ENCODE data around the gene SELENOT.

Gene SELENOT

DNA sequence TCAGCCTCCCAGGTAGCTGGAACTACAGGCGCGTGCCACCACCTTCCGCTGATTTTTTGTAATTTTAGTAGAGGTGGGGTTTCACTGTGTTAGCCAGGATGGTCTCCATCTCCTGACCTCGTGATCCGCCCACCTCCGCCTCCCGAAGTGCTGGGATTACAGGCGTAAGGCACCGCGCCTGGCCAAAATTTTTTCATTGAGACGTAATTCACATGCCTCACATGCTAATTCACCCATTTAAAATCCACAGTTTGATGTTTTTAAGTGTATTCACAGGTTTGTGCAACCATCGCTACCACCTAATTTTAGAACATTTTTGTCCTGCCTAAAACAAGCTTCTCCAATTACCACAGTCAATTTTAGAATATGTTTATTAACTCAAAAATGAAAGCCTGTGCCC is 37.1 kb downstream of the SELENOT start:
- Histone ChIP-seq H2AK5ac (ENCODE audit: low read length) (no peak overlapping the region), H3K4me2 (ENCODE audit: low read length) (no peak overlapping the region), H3K4me3 (ENCODE audit: low read depth, low read length) (no peak overlapping the region), H4K8ac (ENCODE audit: low read depth, low read length) (no peak overlapping the region), H2BK120ac (ENCODE audit: insufficient read depth, low read length, poor library complexity) (no peak overlapping the region), H3K9ac (ENCODE audit: low read length) (no peak overlapping the region), H3K27ac (ENCODE audit: low read depth, low read length) (no peak overlapping the region), H3K9me3 (ENCODE audit: insufficient read depth, low read depth, low read length) (no peaks in the 10 kb centered on the region), H3K79me1 (ENCODE audit: low read length) (no peaks in the 10 kb centered on the region), H3K27me3 (ENCODE audit: insufficient read depth, low read length) (no peaks in the 10 kb centered on the region), H2BK12ac (ENCODE audit: low read length) (no peak overlapping the region), H3K4ac (ENCODE audit: low read depth, low read length) (no peak overlapping the region), H4K91ac (ENCODE audit: low read depth, low read length) (no peak overlapping the region), H3K23ac (ENCODE audit: low read length) (no peak overlapping the region), H2BK5ac (ENCODE audit: low read depth, low read length, poor library complexity) (no peak overlapping the region), H3K79me2 (ENCODE audit: control insufficient read depth, insufficient read depth, low read length, poor library complexity) (no peaks in the 10 kb centered on the region), H4K12ac (ENCODE audit: low read depth, low read length) (no peak overlapping the region), H2AFZ (ENCODE audit: insufficient read depth, low read length, poor library complexity) (no peak overlapping the region), H3K14ac (ENCODE audit: low read length) (no peak overlapping the region), H3K4me1 (ENCODE audit: control insufficient read depth in 1 of 2, insufficient read depth in 2 of 2, low read length in 2 of 2) (no peaks in the 10 kb centered on the region), H3K18ac (ENCODE audit: low read length) (no peak overlapping the region), H3K36me3 (ENCODE audit: control insufficient read depth in 1 of 2, insufficient read depth in 2 of 2, low read length in 2 of 2) (no peaks in the 10 kb centered on the region)
- peak; percentile 66 to 83 for DNase-seq
- no CpG with 5 or more reads among the region's 12 CpGs for WGBS (ENCODE audit: extremely low coverage, insufficient coverage, insufficient read length)

DNA sequence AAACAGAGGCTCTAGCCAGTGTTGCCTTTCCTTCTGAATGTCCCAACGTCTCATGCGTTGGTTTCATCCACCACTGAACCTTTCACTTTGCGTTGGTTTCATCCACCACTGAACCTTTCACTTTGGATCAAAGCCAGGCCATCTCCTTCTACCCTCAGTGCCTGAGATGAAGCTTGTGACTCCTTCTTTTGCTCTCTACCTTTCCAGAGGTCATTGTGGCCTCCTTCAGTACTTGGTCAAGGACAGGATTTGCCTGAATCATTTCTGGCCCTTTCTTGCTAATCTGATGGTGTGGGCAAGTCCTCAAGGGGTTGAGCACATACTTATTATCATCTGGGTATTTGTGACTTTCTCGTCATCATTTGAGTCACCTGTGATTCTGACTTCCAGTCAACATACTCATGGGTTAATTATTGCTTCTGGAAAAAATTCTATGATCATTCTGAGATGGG is 50.0 kb downstream of the SELENOT start:
- H3K27me3 ChIP-seq (ENCODE audit: insufficient read depth, low read length): no peaks in the 10 kb centered on the region
- no peaks in the 10 kb centered on the region for H3K79me2 ChIP-seq (ENCODE audit: control insufficient read depth, insufficient read depth, low read length, poor library complexity)
- no peak overlapping the region for H2BK12ac ChIP-seq (ENCODE audit: low read length)
- no peak overlapping the region for H2BK120ac ChIP-seq (ENCODE audit: insufficient read depth, low read length, poor library complexity)
- no peak overlapping the region for H3K23ac ChIP-seq (ENCODE audit: low read length)
- H3K9me3 ChIP-seq (ENCODE audit: insufficient read depth, low read depth, low read length): no peaks in the 10 kb centered on the region
- no peak overlapping the region for H3K18ac ChIP-seq (ENCODE audit: low read length)
- H3K4me1 ChIP-seq (ENCODE audit: control insufficient read depth in 1 of 2, insufficient read depth in 2 of 2, low read length in 2 of 2): no peaks in the 10 kb centered on the region
- no peak overlapping the region for H4K12ac ChIP-seq (ENCODE audit: low read depth, low read length)
- H3K79me1 ChIP-seq (ENCODE audit: low read length): peaks cover 2% of the 10 kb centered on the region
- no peak overlapping the region for H3K9ac ChIP-seq (ENCODE audit: low read length)
- peak overlapping the region; percentile 59 for H3K27ac ChIP-seq (ENCODE audit: low read depth, low read length)
- H2AFZ ChIP-seq (ENCODE audit: insufficient read depth, low read length, poor library complexity): no peak overlapping the region
- H2BK5ac ChIP-seq (ENCODE audit: low read depth, low read length, poor library complexity): no peak overlapping the region
- no peak overlapping the region for H4K91ac ChIP-seq (ENCODE audit: low read depth, low read length)
- H3K4ac ChIP-seq (ENCODE audit: low read depth, low read length): no peak overlapping the region
- H3K36me3 ChIP-seq (ENCODE audit: control insufficient read depth in 1 of 2, insufficient read depth in 2 of 2, low read length in 2 of 2): no peaks in the 10 kb centered on the region
- no peak overlapping the region for H3K4me2 ChIP-seq (ENCODE audit: low read length)
- H3K4me3 ChIP-seq (ENCODE audit: low read depth, low read length): no peak overlapping the region
- no peak overlapping the region for H4K8ac ChIP-seq (ENCODE audit: low read depth, low read length)
- no peak overlapping the region for H2AK5ac ChIP-seq (ENCODE audit: low read length)
- no peak overlapping the region for H3K14ac ChIP-seq (ENCODE audit: low read length)
- WGBS (ENCODE audit: extremely low coverage, insufficient coverage, insufficient read length): no CpG with 5 or more reads among the region's 4 CpGs
- peak in 1 of 2 donors; percentile 4 for DNase-seq

- H3K27me3 ChIP-seq (ENCODE audit: insufficient read depth, low read length): no peaks in the 10 kb centered on the region
- no peak overlapping the region for H3K9ac ChIP-seq (ENCODE audit: low read length)
- H3K4me2 ChIP-seq (ENCODE audit: low read length): no peak overlapping the region
- H3K4me3 ChIP-seq (ENCODE audit: low read depth, low read length): no peak overlapping the region
- H4K12ac ChIP-seq (ENCODE audit: low read depth, low read length): no peak overlapping the region
- no peaks in the 10 kb centered on the region for H3K79me2 ChIP-seq (ENCODE audit: control insufficient read depth, insufficient read depth, low read length, poor library complexity)
- H2BK5ac ChIP-seq (ENCODE audit: low read depth, low read length, poor library complexity): no peak overlapping the region
- no peaks in the 10 kb centered on the region for H3K36me3 ChIP-seq (ENCODE audit: control insufficient read depth in 1 of 2, insufficient read depth in 2 of 2, low read length in 2 of 2)
- no peak overlapping the region for H3K27ac ChIP-seq (ENCODE audit: low read depth, low read length)
- no peaks in the 10 kb centered on the region for H3K4me1 ChIP-seq (ENCODE audit: control insufficient read depth in 1 of 2, insufficient read depth in 2 of 2, low read length in 2 of 2)
- no CpG with 5 or more reads among the region's 4 CpGs for WGBS (ENCODE audit: extremely low coverage, insufficient coverage, insufficient read length)
- H2AFZ ChIP-seq (ENCODE audit: insufficient read depth, low read length, poor library complexity): no peak overlapping the region
- H3K18ac ChIP-seq (ENCODE audit: low read length): no peak overlapping the region
- no peak overlapping the region for H4K91ac ChIP-seq (ENCODE audit: low read depth, low read length)
- H2BK120ac ChIP-seq (ENCODE audit: insufficient read depth, low read length, poor library complexity): no peak overlapping the region
- H2BK12ac ChIP-seq (ENCODE audit: low read length): no peak overlapping the region
- H2AK5ac ChIP-seq (ENCODE audit: low read length): no peak overlapping the region
- no peaks in the 10 kb centered on the region for H3K79me1 ChIP-seq (ENCODE audit: low read length)
- no peak overlapping the region for H3K23ac ChIP-seq (ENCODE audit: low read length)
- DNase-seq: no peak
- no peak overlapping the region for H3K14ac ChIP-seq (ENCODE audit: low read length)
- H3K4ac ChIP-seq (ENCODE audit: low read depth, low read length): no peak overlapping the region
- no peak overlapping the region for H4K8ac ChIP-seq (ENCODE audit: low read depth, low read length)
- no peaks in the 10 kb centered on the region for H3K9me3 ChIP-seq (ENCODE audit: insufficient read depth, low read depth, low read length)
These were observed 53.2 kb downstream of the SELENOT start for GRCh38 chr3:150656316-150656715.

DNA sequence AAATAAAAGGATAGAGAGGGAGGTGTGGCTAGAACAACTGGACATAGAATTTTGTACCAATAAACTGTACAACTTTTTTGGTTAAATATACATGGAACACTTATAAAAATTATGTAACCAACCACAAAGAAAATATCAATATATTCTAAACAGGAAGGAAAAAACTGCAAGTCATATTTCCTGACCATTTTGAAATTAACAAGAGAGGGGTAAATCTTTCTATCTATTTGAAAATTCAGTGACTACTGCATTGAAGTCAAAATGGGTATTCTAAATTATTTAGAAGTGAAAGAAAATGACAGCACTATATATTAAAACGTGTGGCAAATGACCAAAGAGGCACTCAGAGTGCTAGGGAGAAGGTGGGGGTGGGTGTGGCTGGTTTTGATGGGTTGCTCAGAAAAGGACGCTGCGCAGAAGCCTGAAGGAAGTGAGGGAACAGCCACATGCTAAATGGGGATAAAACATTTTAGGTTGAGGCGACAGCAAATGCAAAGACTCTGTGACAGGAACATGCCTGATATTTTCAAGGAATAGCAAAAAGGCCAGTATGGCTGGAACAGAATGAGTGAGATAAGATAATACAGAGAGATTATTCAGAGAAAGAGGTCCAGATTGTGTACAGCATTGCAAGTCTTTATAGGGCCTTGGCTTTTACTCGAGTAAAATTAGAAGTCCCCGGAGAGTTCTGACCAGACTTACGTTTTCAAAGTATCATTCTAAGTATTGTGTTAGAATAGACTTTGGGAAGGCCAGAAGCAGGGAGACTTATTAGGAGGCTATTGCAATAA is 59.5 kb downstream of the SELENOT start:
- Histone ChIP-seq H3K36me3 (ENCODE audit: control insufficient read depth in 1 of 2, insufficient read depth in 2 of 2, low read length in 2 of 2) (no peaks in the 10 kb centered on the region), H2BK5ac (ENCODE audit: low read depth, low read length, poor library complexity) (no peak overlapping the region), H3K14ac (ENCODE audit: low read length) (no peak overlapping the region)

More for the DNA sequence above, 59.5 kb downstream of the SELENOT start:
- Histone ChIP-seq H3K9me3 (ENCODE audit: insufficient read depth, low read depth, low read length) (no peaks in the 10 kb centered on the region), H3K4ac (ENCODE audit: low read depth, low read length) (no peak overlapping the region), H3K27ac (ENCODE audit: low read depth, low read length) (no peak overlapping the region), H4K91ac (ENCODE audit: low read depth, low read length) (no peak overlapping the region), H2AK5ac (ENCODE audit: low read length) (no peak overlapping the region), H3K18ac (ENCODE audit: low read length) (no peak overlapping the region), H3K27me3 (ENCODE audit: insufficient read depth, low read length) (no peaks in the 10 kb centered on the region), H4K8ac (ENCODE audit: low read depth, low read length) (no peak overlapping the region), H2BK120ac (ENCODE audit: insufficient read depth, low read length, poor library complexity) (no peak overlapping the region), H2AFZ (ENCODE audit: insufficient read depth, low read length, poor library complexity) (no peak overlapping the region), H3K79me1 (ENCODE audit: low read length) (no peaks in the 10 kb centered on the region), H4K12ac (ENCODE audit: low read depth, low read length) (no peak overlapping the region), H3K9ac (ENCODE audit: low read length) (no peak overlapping the region), H2BK12ac (ENCODE audit: low read length) (no peak overlapping the region), H3K4me1 (ENCODE audit: control insufficient read depth in 1 of 2, insufficient read depth in 2 of 2, low read length in 2 of 2) (no peaks in the 10 kb centered on the region), H3K4me2 (ENCODE audit: low read length) (no peak overlapping the region), H3K4me3 (ENCODE audit: low read depth, low read length) (no peak overlapping the region), H3K79me2 (ENCODE audit: control insufficient read depth, insufficient read depth, low read length, poor library complexity) (peaks cover 1% of the 10 kb centered on the region), H3K23ac (ENCODE audit: low read length) (no peak overlapping the region)
- peak in 1 of 2 donors; percentile 52 for DNase-seq
- no CpG with 5 or more reads among the region's 7 CpGs for WGBS (ENCODE audit: extremely low coverage, insufficient coverage, insufficient read length)

Data from trophoblast cell (in vitro differentiated cells and primary cell).